Measurements from ENCODE around the gene CAPN14.

The CAPN14 gene

DNA sequence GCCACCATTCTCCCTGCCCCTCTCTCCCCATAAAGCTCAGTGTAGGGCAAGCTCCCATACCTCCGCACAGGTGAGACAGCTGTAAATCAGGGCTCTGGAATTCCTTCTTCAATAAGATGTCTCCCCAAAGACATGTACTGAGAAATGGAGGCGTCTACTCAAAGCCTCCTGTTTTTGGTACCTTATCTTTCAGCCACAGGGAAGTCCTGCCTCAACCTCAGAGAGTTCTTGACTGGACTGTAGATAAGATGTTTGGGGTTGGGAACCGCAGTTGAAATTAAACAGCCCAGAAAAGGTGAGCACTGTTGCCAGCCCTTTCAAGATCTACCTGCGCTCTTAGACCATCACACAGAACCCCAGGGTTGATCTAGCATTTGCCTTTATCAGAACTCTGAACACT is 77.6 kb downstream of the CAPN14 start:
- H3K4me1 Mint-ChIP-seq (ENCODE audit: low read depth), result peaks cover 10% of the 10 kb centered on the region
- H3K9me3 Mint-ChIP-seq, result no peaks in the 10 kb centered on the region
- no peaks in the 10 kb centered on the region for H3K36me3 Mint-ChIP-seq (ENCODE audit: low read depth)
- H3K27ac Mint-ChIP-seq, result no peak overlapping the region
- peaks cover 63% of the 10 kb centered on the region for H3K27me3 Mint-ChIP-seq
- no peak for DNase-seq
- H3K4me3 Mint-ChIP-seq, result no peak overlapping the region

DNA sequence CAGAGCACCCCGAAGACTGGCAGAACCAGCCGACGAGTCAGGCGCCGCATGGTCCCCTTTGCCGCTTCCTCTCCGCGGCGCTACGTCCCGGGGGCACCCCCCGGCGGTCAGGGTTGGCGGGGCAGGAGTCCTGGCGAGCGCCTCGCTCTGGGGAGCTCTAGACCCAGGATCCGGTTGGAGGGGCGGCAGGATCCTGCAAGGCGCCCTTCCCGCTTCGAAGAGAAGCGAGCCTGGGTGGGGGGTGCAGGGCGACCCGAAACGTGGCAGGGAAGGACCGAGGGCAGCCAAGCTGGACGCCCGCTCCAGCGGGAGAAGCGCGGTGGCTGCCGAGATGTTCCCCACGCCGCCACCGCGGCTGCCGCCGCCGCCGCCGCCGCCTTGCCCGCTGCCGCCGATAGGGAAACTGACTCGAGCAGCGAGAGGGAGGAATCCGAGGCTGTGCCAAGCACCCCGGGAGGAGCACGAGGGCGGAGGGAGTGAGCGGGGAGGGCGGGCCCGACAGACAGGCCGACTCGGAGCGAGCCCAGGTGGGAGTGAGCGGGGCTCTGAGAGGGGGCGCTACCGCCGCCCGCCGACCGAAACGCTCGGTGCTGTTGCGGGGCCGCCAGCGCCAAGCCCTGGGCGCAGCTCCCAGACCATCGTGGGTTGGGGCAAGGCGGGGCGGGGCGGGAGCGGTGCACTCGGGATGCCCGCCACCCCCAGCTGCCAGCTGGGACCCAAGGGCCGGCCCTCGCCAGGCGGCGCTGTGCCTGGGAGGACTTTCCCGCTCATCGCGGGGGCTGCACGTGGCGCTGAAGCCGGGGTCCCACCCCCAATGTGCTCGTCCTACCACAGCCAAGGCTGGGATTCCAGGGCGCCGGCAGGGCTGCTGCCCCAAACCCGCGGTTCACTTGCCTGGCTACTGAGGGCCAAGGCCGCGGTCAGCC is 79.0 kb downstream of the CAPN14 start, which contains the start of gene GALNT14:
GALNT14 (minus strand) TSS at position 404 of the 926 bp plus-strand sequence; CDS start at position 50, 354 bp downstream.
- Mint-ChIP-seq H3K9me3 (no peaks in the 10 kb centered on the region), H3K4me3 (peak within 1 kb of the TSS; percentile 73), H3K36me3 (ENCODE audit: low read depth) (no peaks in the 10 kb centered on the region), H3K27ac (no peak within 1 kb of the TSS), H3K27me3 (peaks cover 72% of the 10 kb centered on the region), H3K4me1 (ENCODE audit: low read depth) (peaks cover 10% of the 10 kb centered on the region)
- peak; percentile 70 for DNase-seq

DNA sequence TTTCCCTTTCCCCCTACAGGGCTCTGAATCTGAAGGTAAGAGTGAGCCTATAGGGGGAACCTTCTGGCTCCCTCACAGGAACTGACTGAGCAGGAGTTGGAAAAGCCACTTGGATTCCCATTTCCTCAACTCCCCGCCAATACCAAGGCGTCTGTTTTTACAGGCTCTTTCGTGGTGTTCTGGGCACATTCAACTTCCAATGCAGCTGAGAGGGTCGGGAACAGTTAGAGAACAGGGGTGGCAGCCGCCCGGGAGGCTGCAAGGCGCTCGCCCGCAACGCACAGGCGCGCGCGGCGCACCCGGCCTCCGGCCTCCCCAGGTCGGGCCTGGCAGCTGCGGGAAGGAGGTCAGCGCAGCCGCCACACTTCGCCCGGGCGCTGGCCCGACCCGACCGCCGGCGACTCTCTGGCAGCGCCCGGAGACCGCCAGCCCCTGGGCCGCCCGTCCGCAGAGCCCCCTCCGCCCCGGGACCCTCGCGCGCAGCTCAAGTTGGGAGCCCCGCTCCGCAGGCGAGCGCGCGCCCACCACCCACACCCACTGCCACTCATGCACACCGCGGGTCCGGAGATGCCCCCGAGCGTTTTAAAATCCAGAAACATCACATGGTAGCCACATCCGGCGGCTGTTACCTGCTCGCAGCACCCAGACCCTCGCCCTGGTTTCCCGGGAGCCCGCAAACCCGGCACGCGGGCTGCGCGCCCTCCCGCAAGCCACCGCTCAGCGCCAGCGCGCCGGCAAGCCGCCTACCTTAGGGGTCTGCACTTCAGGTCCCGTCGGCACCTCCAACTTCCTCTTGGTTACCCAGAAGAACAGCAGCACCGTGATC is 79.9 kb downstream of the CAPN14 start:
- Mint-ChIP-seq H3K9me3 (no peaks in the 10 kb centered on the region), H3K36me3 (ENCODE audit: low read depth) (no peaks in the 10 kb centered on the region), H3K27ac (no peak overlapping the region), H3K4me1 (ENCODE audit: low read depth) (peaks cover 10% of the 10 kb centered on the region), H3K27me3 (peaks cover 77% of the 10 kb centered on the region), H3K4me3 (peak overlapping the region; percentile 73)
- DNase-seq, result peak; percentile 36

DNA sequence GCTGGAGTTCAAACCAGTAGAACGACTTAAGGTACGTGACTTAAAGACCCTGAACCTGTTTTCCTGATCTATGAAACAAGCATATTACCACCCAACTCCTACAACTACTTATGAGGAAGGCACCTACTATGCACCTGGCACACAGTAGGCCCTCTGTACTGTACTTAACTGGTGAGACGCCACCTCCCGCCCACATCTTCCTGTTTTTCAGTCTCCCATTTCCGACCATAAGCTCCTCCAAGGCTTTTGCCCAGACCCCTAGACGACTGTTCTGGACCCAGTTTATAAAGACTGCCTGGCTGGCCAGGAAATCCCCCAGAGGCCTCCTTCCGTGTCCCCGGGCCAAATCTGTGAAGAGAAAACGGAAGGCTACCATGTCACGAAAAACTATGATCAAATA is 80.6 kb downstream of the CAPN14 start:
- Mint-ChIP-seq H3K9me3 (no peaks in the 10 kb centered on the region), H3K4me3 (peak overlapping the region; percentile 66), H3K4me1 (ENCODE audit: low read depth) (peaks cover 10% of the 10 kb centered on the region), H3K27ac (no peak overlapping the region), H3K27me3 (peaks cover 74% of the 10 kb centered on the region), H3K36me3 (ENCODE audit: low read depth) (no peaks in the 10 kb centered on the region)
- DNase-seq, result no peak

DNA sequence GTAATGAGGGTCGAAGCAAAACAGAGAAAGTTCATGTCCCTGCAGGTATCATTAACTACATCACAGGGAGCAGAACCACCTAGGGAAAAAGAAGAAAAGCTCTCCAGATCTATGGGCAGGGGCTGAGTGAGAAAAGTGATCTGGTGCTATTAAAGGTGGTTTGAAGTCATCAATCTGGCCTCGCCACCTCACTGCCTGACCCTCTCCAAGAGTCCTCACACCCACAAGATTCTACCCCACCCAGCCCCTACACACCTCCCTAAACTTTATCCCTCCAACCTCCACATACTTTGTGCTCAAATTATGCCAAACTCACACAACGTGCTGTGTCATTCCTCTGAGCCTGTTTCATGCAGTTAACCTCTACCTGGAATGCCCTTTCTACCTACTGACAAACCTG is 81.3 kb downstream of the CAPN14 start:
- H3K27me3 Mint-ChIP-seq, result peaks cover 69% of the 10 kb centered on the region
- H3K9me3 Mint-ChIP-seq, result no peaks in the 10 kb centered on the region
- DNase-seq, result no peak
- H3K4me1 Mint-ChIP-seq (ENCODE audit: low read depth), result peaks cover 10% of the 10 kb centered on the region
- no peak overlapping the region for H3K4me3 Mint-ChIP-seq
- H3K36me3 Mint-ChIP-seq (ENCODE audit: low read depth), result no peaks in the 10 kb centered on the region
- H3K27ac Mint-ChIP-seq, result no peak overlapping the region

DNA sequence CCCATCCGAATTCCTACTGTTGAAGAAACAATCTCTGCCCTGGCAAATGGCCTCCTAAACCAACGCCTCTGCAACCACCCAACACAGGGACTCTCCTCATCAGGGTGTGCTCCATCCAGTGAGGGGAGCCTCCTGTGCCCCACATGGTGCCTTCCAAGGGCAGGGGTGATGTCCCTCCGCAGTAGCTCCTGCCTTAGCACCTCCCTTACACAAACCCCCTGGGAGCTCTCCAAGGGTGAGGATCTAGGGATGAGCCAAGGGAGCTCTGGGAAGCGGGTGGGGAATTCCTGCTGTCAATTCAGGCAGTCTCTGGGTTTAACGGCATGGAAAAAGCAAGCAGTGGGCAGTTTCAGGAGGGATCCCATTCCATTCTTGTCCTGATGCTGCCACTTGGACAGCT is 82.8 kb downstream of the CAPN14 start:
- Mint-ChIP-seq H3K9me3 (no peaks in the 10 kb centered on the region), H3K27me3 (peaks cover 62% of the 10 kb centered on the region), H3K27ac (no peak overlapping the region), H3K4me1 (ENCODE audit: low read depth) (peaks cover 10% of the 10 kb centered on the region), H3K36me3 (ENCODE audit: low read depth) (no peaks in the 10 kb centered on the region), H3K4me3 (no peak overlapping the region)
- DNase-seq, result no peak

DNA sequence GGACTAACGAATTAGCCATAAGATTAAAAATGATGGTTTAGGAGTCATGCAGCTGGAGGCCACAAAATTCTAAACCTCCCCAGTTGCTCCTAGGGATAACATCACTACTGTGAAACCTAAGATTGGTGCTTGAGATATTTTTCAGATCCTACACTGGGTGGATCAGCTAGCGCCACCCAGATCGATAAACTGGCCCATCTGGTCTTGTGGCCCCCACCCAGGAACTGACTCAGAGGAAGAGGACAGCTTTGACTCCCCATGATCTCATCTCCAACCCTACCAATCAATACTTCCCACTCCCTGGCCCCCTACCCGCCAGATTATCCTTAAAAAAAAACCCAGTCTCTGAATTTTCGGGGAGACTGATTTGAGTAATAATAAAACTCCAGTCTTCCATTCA is 84.5 kb downstream of the CAPN14 start:
- no peak overlapping the region for H3K4me3 Mint-ChIP-seq
- no peak overlapping the region for H3K27ac Mint-ChIP-seq
- H3K4me1 Mint-ChIP-seq (ENCODE audit: low read depth), result peaks cover 8% of the 10 kb centered on the region
- H3K9me3 Mint-ChIP-seq, result no peaks in the 10 kb centered on the region
- peaks cover 53% of the 10 kb centered on the region for H3K27me3 Mint-ChIP-seq
- no peaks in the 10 kb centered on the region for H3K36me3 Mint-ChIP-seq (ENCODE audit: low read depth)
- DNase-seq, result no peak

DNA sequence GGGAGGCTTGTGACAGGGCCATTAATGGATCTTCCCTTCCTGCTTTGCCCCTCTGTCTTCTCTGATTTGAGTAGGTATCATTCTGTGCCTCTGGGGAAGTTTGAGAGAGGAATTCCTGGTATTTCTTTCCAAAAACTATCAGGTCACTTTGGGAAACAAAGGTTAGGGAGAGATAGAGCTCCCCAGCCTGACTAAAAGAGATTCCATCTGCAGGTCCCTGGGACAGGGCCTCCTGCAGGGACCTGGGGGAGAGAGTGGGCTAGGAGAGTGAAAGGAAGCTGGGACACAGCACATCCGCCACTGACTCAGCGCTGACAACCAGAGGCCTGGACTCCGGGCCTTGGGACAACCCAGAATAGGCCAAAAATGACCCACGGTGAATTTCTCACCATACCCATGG is 85.4 kb downstream of the CAPN14 start:
- Mint-ChIP-seq H3K27ac (no peak overlapping the region), H3K4me3 (no peak overlapping the region), H3K36me3 (ENCODE audit: low read depth) (no peaks in the 10 kb centered on the region), H3K27me3 (peaks cover 51% of the 10 kb centered on the region), H3K9me3 (no peaks in the 10 kb centered on the region), H3K4me1 (ENCODE audit: low read depth) (peaks cover 3% of the 10 kb centered on the region)
- no peak for DNase-seq

DNA sequence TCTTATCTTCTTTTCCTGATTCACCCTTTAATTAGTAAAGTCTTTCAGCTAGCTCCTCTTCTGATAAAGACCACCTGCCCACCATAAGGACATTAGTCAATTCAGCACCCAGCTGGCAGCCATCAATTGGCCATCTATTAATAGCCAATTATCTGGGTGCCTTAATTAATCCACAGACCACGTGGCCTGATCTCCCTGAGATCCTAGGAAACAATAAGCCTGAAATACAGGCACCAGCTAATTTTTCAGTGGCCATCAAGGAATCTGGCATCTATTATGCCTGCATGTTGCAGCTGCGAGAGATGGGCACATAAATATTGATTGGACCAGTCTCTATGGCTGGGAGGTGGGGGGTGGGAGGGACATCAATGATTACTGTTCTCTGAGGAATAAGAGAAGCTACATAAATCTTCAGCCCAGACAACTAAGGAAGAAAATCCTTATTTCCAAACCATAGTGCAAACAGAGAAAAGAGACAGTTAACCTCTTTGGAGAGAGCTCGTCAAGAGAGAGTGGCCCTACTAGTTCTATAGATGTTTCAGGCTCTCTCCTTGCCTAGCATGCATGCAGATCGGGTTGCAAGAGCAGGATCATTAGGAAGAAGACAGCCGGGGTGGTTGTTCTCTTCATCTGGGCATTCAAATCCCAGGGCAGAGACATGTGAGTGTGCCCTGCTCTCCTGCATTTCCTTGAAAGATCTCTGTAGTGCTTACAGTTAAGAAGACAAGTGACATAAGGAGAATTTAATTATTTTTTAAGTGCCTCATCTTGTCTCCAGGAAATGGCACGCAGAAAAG is 87.7 kb downstream of the CAPN14 start:
- H3K36me3 Mint-ChIP-seq (ENCODE audit: low read depth), result no peaks in the 10 kb centered on the region
- H3K27ac Mint-ChIP-seq, result no peak overlapping the region
- peaks cover 36% of the 10 kb centered on the region for H3K27me3 Mint-ChIP-seq
- no peaks in the 10 kb centered on the region for H3K9me3 Mint-ChIP-seq
- no peak for DNase-seq
- H3K4me1 Mint-ChIP-seq (ENCODE audit: low read depth), result no peaks in the 10 kb centered on the region
- no peak overlapping the region for H3K4me3 Mint-ChIP-seq

DNA sequence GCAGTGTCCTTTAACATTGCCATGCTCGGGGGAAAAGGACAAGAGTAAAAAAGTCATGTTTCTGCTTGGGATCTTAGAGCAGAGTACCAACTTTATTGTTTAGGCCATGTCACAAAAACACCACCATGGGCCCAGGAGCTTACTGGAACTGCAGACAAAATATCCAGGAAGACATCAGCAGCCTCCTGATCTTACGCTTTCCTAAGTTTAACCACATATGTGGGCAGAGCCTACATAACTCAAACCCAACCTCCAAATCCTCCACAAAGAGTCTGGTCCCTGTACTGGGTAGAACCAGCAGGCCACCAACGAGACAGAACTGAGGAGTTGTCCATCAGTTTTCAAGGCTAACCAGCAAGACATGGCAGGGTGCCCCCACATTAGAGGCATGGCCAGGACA is 89.4 kb downstream of the CAPN14 start:
- H3K4me1 Mint-ChIP-seq (ENCODE audit: low read depth), result no peaks in the 10 kb centered on the region
- no peaks in the 10 kb centered on the region for H3K9me3 Mint-ChIP-seq
- no peak overlapping the region for H3K27ac Mint-ChIP-seq
- no peaks in the 10 kb centered on the region for H3K36me3 Mint-ChIP-seq (ENCODE audit: low read depth)
- H3K4me3 Mint-ChIP-seq, result no peak overlapping the region
- DNase-seq, result no peak
- H3K27me3 Mint-ChIP-seq, result peaks cover 28% of the 10 kb centered on the region

DNA sequence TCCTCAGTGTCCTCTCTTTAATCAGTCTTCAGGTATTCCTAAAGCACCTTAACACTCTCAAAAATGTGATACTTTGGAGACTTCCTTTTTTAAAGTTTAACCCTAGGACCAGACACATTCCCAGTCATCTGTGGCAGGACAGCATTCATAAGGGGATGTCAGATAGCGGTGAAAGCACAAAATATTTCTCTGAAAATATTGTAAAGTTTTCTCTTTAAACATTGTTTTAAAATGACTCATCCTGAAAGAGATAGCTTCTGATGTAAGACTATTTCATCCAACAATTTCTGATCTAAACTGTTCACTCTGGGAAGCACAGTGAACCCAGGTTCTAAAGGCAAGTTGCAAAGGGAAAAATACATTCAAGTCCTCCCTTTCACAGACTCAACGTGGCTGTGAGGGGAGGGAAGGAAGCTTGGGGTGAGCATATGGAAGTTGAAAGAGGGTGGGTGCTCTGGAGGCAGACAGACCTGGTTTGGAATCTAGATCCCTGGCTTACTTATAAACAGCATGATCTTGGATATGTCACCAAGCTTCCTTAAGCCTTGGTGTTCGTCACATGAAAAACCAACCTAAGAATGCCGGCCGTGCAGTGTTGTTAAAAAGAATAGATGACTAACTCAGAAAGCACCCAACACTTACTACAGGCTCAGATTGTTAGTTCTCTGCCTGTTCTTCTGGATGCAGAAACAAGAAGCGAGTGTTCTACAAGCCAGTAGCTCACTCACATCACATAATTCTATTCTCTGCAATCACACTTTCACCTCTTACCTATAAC is 91.2 kb downstream of the CAPN14 start:
- H3K9me3 Mint-ChIP-seq, result no peaks in the 10 kb centered on the region
- H3K27me3 Mint-ChIP-seq, result peaks cover 29% of the 10 kb centered on the region
- H3K4me3 Mint-ChIP-seq, result no peak overlapping the region
- no peaks in the 10 kb centered on the region for H3K36me3 Mint-ChIP-seq (ENCODE audit: low read depth)
- no peak overlapping the region for H3K27ac Mint-ChIP-seq
- no peak for DNase-seq
- no peaks in the 10 kb centered on the region for H3K4me1 Mint-ChIP-seq (ENCODE audit: low read depth)

DNA sequence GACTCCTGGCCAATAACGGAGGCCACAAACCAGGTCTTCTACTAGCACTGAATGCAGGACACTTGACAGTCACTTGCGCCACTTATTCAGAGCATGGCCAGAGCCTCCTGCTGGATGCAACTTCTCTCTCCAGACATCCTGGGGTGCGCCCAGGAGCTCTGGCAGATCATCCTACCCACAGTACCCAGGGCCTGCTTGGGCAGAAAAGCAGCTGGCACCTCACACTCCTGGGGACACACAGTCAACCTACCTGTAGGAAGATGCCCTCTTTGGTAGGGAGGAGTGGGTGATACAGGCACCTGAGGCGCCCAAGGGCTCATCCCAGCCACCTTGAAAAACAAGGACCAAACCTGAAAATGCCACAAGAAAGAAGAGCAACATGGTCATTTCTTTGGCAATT is 92.4 kb downstream of the CAPN14 start:
- H3K27me3 Mint-ChIP-seq, result peaks cover 28% of the 10 kb centered on the region

More for the DNA sequence above, 92.4 kb downstream of the CAPN14 start:
- Mint-ChIP-seq H3K9me3 (no peaks in the 10 kb centered on the region), H3K36me3 (ENCODE audit: low read depth) (no peaks in the 10 kb centered on the region), H3K27ac (no peak overlapping the region), H3K4me3 (no peak overlapping the region), H3K4me1 (ENCODE audit: low read depth) (no peaks in the 10 kb centered on the region)
- DNase-seq, result no peak

All from activated T-cell treated with anti-CD3 and anti-CD28 coated beads, Interleukin-2, amount 50 U/mL, for 24 hours (primary cell).